Measurements from ENCODE around the gene GJC1. TPM values are rescaled to one million over a fixed set of nuclear protein-coding genes. Genes with fewer than 3 reads are reported as not detected.

The GJC1 gene
- total RNA-seq: 6.5 TPM
- 1.8 TPM for polyA plus RNA-seq (ENCODE audit: insufficient read depth, low read depth, low replicate concordance)
- long read RNA-seq, donor 1, transcript GJC1-209 (3 exons, 1,837 nt): major isoform, 5 of 5 reads
- long read RNA-seq, donor 1, partial matches to known transcripts: 0 of 5 reads
- long read RNA-seq, donor 1, other reads (novel, unspliced or antisense): 0 of 5 reads
- long read RNA-seq, donor 2, full-length matches to known transcripts: 3 of 3 reads
- long read RNA-seq, donor 2, partial matches to known transcripts: 0 of 3 reads
- long read RNA-seq, donor 2, other reads (novel, unspliced or antisense): 0 of 3 reads
- long read RNA-seq, donor 3: 0 reads
- long read RNA-seq, donor 4, partial matches to known transcripts: 0 of 4 reads
- long read RNA-seq, donor 4, other reads (novel, unspliced or antisense): 0 of 4 reads
- long read RNA-seq, donor 5, full-length matches to known transcripts: 2 of 2 reads
- long read RNA-seq, donor 5, partial matches to known transcripts: 0 of 2 reads
- long read RNA-seq, donor 5, other reads (novel, unspliced or antisense): 0 of 2 reads
- long read RNA-seq, donor 6: 0 reads
- long read RNA-seq, donor 7, partial matches to known transcripts: 0 of 4 reads
- long read RNA-seq, donor 7, other reads (novel, unspliced or antisense): 1 of 4 reads
- long read RNA-seq, donor 8, full-length matches to known transcripts: 2 of 2 reads
- long read RNA-seq, donor 8, partial matches to known transcripts: 0 of 2 reads
- long read RNA-seq, donor 8, other reads (novel, unspliced or antisense): 0 of 2 reads
- long read RNA-seq, donor 9: 0 reads
- long read RNA-seq, donor 10, partial matches to known transcripts: 0 of 3 reads
- long read RNA-seq, donor 10, other reads (novel, unspliced or antisense): 0 of 3 reads

DNA sequence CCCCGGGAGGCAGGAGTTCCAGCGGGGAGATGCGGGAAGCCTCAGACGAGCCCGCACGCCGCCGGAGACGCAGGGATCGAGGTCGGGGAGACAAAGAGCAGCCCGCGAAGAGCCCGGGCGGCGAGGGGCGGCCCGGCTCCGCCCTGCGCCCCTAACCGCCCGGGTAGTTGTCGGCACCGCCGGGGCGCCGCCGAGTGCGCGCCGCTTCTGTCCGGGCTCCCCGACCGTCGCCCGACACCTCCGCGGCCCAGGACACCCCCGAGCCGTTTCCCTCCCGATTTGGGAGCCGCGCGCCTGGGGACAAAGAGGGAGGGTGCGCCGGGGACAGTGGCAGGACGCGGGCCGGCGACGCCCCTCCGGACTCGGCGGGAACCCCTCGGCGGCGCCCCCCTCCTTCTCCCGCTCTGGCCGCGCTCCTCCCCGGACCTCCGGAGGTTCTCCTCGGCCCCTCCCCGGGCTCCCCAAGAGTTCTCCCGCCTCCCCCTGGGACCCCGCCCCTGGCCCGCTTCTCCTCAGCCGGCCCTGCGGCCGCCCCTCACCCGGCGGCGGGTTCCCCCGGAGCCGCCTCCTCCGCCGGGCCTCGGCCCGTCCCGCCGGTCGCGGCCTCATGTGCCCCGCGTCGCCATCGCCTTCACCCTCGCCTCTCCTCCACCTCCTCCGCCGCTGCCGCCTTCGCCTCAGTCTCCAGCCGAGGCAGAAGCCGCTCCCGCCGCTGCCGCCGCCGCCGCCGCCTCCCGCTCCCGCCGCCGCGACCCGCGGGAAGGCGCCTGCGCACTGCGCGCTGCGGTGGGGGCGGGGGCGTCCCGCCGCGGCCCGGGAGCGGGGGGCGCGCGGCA lies at the start of gene GJC1:
Gene GJC1 (minus strand): TSS at position 765 of the 836 bp plus-strand sequence. CDS start 24,470 bp downstream, outside the sequence.
- no peak for FAIRE-seq
- no peaks in the 10 kb centered on the region for H3K27me3 ChIP-seq (ENCODE audit: control insufficient read depth, insufficient read depth, low read length)
- DNase-seq: peak; percentile 69 to 84 (median 78)
- H3K9ac ChIP-seq (ENCODE audit: low read length in 3 of 3): peak within 1 kb of the TSS in 1 of 3 donors; percentile 61
- no peak within 1 kb of the TSS for H3K27ac ChIP-seq (ENCODE audit: low read depth in 2 of 2, low read length in 2 of 2)
- H3K9me3 ChIP-seq (ENCODE audit: control insufficient read depth in 2 of 3, insufficient read depth in 1 of 3, low read length in 3 of 3): no peaks in the 10 kb centered on the region
- no peaks in the 10 kb centered on the region for H3K36me3 ChIP-seq (ENCODE audit: control insufficient read depth in 2 of 3, insufficient read depth in 3 of 3, low read length in 3 of 3)
- peak within 1 kb of the TSS; percentile 23 to 71 (median 38) for H3K4me3 ChIP-seq (ENCODE audit: low read length in 3 of 3)
- no peaks in the 10 kb centered on the region for H3K4me1 ChIP-seq (ENCODE audit: control insufficient read depth in 2 of 3, insufficient read depth in 2 of 3, low read depth in 1 of 3, low read length in 3 of 3)
- TF ChIP-seq, protein P1, sequence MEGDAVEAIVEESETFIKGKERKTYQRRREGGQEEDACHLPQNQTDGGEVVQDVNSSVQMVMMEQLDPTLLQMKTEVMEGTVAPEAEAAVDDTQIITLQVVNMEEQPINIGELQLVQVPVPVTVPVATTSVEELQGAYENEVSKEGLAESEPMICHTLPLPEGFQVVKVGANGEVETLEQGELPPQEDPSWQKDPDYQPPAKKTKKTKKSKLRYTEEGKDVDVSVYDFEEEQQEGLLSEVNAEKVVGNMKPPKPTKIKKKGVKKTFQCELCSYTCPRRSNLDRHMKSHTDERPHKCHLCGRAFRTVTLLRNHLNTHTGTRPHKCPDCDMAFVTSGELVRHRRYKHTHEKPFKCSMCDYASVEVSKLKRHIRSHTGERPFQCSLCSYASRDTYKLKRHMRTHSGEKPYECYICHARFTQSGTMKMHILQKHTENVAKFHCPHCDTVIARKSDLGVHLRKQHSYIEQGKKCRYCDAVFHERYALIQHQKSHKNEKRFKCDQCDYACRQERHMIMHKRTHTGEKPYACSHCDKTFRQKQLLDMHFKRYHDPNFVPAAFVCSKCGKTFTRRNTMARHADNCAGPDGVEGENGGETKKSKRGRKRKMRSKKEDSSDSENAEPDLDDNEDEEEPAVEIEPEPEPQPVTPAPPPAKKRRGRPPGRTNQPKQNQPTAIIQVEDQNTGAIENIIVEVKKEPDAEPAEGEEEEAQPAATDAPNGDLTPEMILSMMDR (IDR thresholded peaks at IDR 0.05; ENCODE audit: borderline replicate concordance, extremely low read depth, insufficient read depth): no peak
- intact Hi-C loops (cut with DNase I): no loop called here

DNA sequence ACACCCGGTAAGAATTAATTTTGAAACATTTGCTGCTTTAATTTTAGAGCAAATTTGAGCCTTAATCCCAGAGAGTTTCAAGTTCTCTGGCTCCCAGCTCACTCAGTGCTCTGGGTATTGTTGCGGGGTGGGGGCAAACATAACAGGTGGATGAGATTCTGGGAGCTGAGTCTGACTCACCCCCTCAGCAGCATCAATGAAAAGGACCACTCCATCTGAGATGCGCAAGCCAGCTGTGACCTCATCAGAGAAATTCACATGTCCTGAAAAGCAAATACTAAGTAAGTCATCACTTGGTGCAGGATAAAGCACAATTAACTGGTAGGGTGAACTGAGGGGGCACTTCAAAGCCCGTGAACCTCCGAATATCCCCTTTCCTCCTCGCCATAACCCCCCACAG lies 49.3 kb upstream of the GJC1 start:
- H3K9me3 ChIP-seq (ENCODE audit: control insufficient read depth in 2 of 3, insufficient read depth in 1 of 3, low read length in 3 of 3): no peaks in the 10 kb centered on the region
- TF ChIP-seq, protein P1 (IDR thresholded peaks at IDR 0.05; ENCODE audit: borderline replicate concordance, extremely low read depth, insufficient read depth): no peak
- H3K9ac ChIP-seq (ENCODE audit: low read length in 3 of 3): no peak overlapping the region
- H3K4me1 ChIP-seq (ENCODE audit: control insufficient read depth in 2 of 3, insufficient read depth in 2 of 3, low read depth in 1 of 3, low read length in 3 of 3): no peaks in the 10 kb centered on the region
- no peaks in the 10 kb centered on the region for H3K27me3 ChIP-seq (ENCODE audit: control insufficient read depth, insufficient read depth, low read length)
- FAIRE-seq (no peak), DNase-seq (no peak)
- H3K27ac ChIP-seq (ENCODE audit: low read depth in 2 of 2, low read length in 2 of 2): no peak overlapping the region
- H3K4me3 ChIP-seq (ENCODE audit: low read length in 3 of 3): no peak overlapping the region
- peaks cover 9 to 53% (median 33%) of the 10 kb centered on the region in 3 donors for H3K36me3 ChIP-seq (ENCODE audit: control insufficient read depth in 2 of 3, insufficient read depth in 3 of 3, low read length in 3 of 3)
- intact Hi-C loops (cut with DNase I): no loop called here

DNA sequence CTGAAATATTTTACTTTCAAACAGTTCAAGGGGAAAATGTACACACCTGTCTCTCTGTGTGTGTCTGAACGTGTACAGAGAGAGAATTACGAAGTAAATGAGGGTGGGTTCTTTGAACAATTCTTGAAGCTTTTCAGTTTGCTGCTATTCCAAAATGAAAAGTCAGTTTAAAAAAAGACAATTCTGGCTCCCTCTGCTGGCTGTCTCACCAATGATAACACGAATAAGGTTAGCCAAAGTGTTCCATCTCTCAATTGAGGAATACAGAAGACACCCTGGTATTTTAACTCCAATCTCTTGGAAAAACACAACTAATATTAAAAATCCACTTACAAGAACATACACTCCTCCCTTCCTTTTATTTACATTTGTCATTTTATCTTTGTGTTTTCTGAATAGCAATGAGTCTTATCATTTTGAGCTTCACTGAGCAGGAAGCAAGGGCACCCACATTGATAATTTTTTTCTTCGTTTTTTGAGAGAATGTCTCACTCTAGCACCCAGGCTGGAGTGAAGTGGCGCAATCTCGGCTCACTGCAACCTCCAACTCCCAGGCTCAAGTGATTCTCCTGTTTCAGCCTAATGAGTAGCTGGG lies 48.6 kb upstream of the GJC1 start:
- H3K4me3 ChIP-seq (ENCODE audit: low read length in 3 of 3): no peak overlapping the region
- no peak overlapping the region for H3K9ac ChIP-seq (ENCODE audit: low read length in 3 of 3)
- no peaks in the 10 kb centered on the region for H3K27me3 ChIP-seq (ENCODE audit: control insufficient read depth, insufficient read depth, low read length)
- no peak overlapping the region for H3K27ac ChIP-seq (ENCODE audit: low read depth in 2 of 2, low read length in 2 of 2)
- no peak for FAIRE-seq
- TF ChIP-seq, protein P1 (IDR thresholded peaks at IDR 0.05; ENCODE audit: borderline replicate concordance, extremely low read depth, insufficient read depth): peak; percentile 61
- no peaks in the 10 kb centered on the region for H3K9me3 ChIP-seq (ENCODE audit: control insufficient read depth in 2 of 3, insufficient read depth in 1 of 3, low read length in 3 of 3)
- peaks cover 12 to 54% (median 34%) of the 10 kb centered on the region in 3 donors for H3K36me3 ChIP-seq (ENCODE audit: control insufficient read depth in 2 of 3, insufficient read depth in 3 of 3, low read length in 3 of 3)
- peak in 3 of 5 donors; percentile 25 to 66 (median 55) for DNase-seq
- intact Hi-C loops (cut with DNase I): no loop called here
- no peaks in the 10 kb centered on the region for H3K4me1 ChIP-seq (ENCODE audit: control insufficient read depth in 2 of 3, insufficient read depth in 2 of 3, low read depth in 1 of 3, low read length in 3 of 3)
